Measurements from ENCODE around the gene FBXL16.
"Not testable (repeated sequence)": the region's sequence is repeated elsewhere in the genome, so short reads cannot be mapped to it uniquely, and the experiment has no call there.

FBXL16 gene

GRCh38 chr16:705431-706188 lies at the start of gene FBXL16:
TSS of gene FBXL16 (minus strand) at chr16:705801. CDS start at chr16:697405, 8,396 bp downstream.
- DNase-seq, result peak in 11 of 14 donors; percentile 18 to 80 (median 46)

GRCh38 chr16:754656-755055 lies 49.1 kb upstream of the FBXL16 start:
- no peak for DNase-seq

GRCh38 chr16:754121-754607 lies 48.6 kb upstream of the FBXL16 start:
- DNase-seq, result not testable (repeated sequence)

GRCh38 chr16:752007-752312 lies 46.4 kb upstream of the FBXL16 start:
- DNase-seq, result no peak

- DNase-seq, result peak in 2 of 14 donors; percentile 3 to 8
These were observed 45.8 kb upstream of the FBXL16 start for GRCh38 chr16:751152-752006.

GRCh38 chr16:750485-750884 lies 44.9 kb upstream of the FBXL16 start:
- DNase-seq, result no peak

- no peak for DNase-seq
These were observed 43.4 kb upstream of the FBXL16 start for GRCh38 chr16:749010-749409.

- no peak for DNase-seq
These were observed 42.6 kb upstream of the FBXL16 start for GRCh38 chr16:747978-748746.

- no peak for DNase-seq
These were observed 41.0 kb upstream of the FBXL16 start for GRCh38 chr16:746637-747036.

- DNase-seq, result no peak
These were observed 40.1 kb upstream of the FBXL16 start for GRCh38 chr16:745739-746138.

- DNase-seq, result no peak
These were observed 38.3 kb upstream of the FBXL16 start for GRCh38 chr16:743794-744500.

GRCh38 chr16:742894-743293 lies 37.3 kb upstream of the FBXL16 start:
- DNase-seq, result not testable (repeated sequence)

GRCh38 chr16:741986-742629 lies 36.5 kb upstream of the FBXL16 start:
- no peak for DNase-seq

GRCh38 chr16:740764-741505 lies 35.3 kb upstream of the FBXL16 start, which contains the start of gene CIAO3:
TSS of gene CIAO3 (minus strand) at chr16:740997. CDS start at chr16:740985, 12 bp downstream.
- peak; percentile 21 to 89 (median 75) for DNase-seq

- DNase-seq, result no peak
These were observed 34.8 kb upstream of the FBXL16 start for GRCh38 chr16:740459-740763.

GRCh38 chr16:739560-740458 lies 34.2 kb upstream of the FBXL16 start:
- no peak for DNase-seq

- DNase-seq, result no peak
These were observed 31.4 kb upstream of the FBXL16 start for GRCh38 chr16:736936-737481.

GRCh38 chr16:735982-736453 lies 30.4 kb upstream of the FBXL16 start:
- DNase-seq, result no peak
